HG03139 (cell line): ENCODE data around the gene ZNF562.
"Not testable (repeated sequence)": the region's sequence is repeated elsewhere in the genome, so short reads cannot be mapped to it uniquely, and the experiment has no call there.

ENCODE experiments used
- ATAC-seq: cut with Tn5 transposase; IDR thresholded peaks from one replicate; pipeline ENCODE4 v1.9.1; 2021; ENCODE audit not compliant: unreplicated experiment

Gene ZNF562

DNA sequence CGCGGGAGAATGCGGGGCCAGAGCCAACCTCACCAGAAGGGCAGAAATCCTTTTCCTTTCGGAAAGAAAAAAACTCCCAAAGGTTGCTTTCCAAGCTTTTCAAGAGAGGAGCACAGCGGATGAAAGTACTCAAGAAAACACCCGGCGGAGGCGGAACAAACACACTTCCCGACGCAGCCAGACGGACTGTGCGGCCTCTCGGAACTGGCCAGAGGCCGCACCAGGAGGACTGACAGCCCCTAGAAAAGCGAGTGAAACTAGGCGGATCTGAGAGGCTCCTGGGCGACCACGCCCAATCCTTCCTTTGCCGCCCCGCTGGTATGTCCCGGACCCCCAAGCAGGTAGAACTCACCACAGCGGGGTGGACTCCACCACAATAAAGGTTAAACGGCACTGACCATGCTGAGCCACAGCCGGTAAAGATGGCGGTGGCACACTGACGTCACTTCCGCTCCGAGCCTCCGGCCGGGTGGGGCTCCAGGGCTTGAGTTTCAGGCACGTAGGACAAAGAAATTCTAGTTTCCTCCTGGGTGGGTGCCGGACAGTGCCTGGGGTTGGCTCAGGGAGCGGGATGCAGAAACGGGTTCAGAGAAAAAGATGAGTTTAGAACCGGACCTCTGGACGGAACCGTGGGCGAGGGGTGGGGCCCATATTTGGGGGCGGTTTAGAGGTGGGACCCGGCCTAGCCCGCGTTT is at the start of gene ZNF562:
Gene ZNF562 (minus strand): TSS at position 438 of the 695 bp plus-strand sequence. CDS start 14,356 bp downstream, outside the sequence.
- peak; percentile 76 for ATAC-seq

DNA sequence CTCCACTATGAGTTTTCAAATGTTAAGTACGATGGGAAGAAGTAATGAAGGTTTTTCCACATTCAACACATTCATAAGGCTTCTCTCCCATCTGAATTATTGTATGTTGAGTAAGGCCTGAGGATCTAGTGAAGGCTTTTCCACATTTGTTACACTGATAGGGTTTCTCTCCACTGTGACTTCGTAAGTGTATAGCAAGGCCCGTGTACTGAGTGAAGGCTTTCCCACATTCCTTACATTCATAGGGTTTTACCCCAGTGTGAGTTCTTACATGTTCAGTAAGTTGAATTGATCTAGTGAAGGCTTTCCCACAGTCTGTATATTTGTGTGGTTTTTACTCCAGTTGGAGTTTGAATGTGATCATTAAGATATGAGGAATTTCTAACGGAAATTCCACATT is 49.3 kb upstream of the ZNF562 start:
- no peak for ATAC-seq

DNA sequence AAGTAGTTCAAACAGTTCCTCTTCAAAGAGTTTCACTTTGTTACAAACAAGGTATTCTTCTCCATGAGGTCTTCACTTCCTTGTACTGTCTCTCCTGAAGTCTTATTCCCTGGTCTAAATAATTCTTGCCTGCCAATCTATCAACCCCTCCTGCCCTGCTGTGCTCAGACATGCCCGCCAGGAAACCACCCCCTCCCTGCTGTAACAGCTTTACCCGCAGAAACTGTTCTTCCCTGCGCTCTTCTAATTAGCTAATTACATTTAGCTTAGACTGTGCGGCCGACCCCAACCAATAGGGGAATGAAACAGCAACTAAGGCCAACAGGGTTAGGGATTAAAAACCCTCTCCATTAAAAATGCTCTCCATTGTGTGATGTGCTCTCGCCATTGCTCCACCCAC is 47.0 kb upstream of the ZNF562 start:
- no peak for ATAC-seq

DNA sequence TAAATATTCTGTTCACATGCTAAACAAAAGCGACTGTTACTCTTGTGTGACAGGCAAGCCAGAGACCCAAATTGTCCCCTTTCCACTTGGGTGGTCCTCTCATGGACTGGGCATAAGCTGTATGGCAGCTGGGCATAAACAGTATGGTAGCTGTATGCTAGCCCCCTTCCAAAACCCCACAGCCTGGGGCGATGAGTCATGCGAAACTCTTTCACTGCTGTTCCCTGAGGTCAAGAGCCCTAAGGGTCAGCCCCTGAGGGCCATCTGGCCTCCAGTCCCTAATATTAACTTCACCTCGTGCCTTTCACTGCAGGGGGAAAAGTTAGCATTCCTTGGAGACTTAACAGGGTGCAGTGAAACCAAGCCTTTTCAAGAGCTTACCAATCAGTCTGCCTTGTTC is 45.6 kb upstream of the ZNF562 start:
- no peak for ATAC-seq

DNA sequence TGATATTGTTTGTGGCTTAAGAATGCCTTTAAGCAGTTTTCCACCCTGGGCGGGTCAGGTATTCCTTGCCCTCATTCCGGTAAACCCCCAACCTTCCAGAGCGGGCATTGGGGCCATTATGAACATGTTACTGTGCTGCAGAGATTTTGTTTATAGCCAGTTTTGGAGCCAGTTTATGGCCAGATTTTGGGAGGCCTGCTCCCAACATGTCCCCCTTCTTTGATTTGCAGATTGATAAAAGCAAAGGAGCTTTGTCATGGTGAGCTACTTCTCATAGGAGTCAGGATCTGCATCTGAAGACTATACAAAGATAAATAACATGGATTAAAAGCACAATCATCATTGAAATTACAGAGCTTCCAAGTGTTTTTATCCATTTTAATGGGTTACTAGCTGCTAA is 36.9 kb upstream of the ZNF562 start:
- ATAC-seq = no peak

DNA sequence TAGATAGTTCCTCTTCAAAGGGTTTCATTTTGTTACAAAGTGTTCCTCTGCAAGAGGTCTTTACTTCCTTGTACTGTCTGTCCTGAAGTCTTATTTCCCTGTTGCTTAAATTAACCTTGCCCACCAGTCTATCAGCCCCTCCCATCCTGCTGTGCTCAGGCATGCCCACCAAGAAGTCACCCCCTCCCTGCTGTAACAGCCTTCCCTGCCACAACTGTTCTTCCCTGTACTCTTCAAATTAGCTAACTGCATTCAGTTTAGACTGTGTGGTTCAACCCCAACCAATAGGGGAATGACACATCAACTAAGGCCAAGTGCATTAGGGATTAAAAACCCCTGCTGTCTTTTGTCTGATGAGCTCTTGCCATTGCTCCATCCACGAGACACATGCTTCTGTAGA is 34.4 kb upstream of the ZNF562 start:
- ATAC-seq = no peak

DNA sequence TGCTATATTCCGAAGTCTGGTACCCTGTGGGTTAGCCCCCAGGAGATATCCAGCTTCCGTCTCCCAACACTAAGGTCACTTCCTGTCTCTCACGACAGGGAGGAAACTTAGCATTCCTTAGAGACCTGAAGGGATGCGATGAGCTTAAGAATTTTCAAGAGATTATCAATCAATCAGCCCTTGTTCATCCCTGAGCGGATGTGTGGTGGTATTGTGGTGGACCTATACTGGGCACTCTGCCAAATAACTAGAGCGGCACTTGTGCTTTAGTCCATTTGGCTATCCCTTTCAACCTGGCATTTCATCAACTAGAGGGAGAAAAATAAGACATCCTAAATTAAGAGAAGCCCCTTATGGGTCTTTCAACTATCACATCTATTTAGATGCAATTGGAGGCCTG is 30.9 kb upstream of the ZNF562 start:
- ATAC-seq = no peak

DNA sequence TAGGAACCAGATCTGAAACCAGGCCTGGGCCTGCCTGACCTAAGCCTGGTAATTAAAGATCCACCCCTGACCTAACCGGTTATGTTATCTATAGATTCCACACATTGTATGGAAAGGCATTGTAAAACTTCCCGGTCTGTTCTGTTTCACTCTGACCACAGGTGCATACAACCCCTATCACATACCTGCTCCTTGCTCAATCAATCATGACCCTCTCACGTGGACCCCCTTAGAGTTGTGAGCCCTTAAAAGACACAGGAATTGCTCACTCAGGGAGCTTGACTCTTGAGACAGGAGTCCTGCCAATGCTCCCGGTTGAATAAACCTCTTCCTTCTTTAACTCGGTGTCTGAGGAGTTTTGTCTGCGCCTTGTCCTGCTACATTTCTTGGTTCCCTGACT is 27.3 kb upstream of the ZNF562 start:
- ATAC-seq = no peak

DNA sequence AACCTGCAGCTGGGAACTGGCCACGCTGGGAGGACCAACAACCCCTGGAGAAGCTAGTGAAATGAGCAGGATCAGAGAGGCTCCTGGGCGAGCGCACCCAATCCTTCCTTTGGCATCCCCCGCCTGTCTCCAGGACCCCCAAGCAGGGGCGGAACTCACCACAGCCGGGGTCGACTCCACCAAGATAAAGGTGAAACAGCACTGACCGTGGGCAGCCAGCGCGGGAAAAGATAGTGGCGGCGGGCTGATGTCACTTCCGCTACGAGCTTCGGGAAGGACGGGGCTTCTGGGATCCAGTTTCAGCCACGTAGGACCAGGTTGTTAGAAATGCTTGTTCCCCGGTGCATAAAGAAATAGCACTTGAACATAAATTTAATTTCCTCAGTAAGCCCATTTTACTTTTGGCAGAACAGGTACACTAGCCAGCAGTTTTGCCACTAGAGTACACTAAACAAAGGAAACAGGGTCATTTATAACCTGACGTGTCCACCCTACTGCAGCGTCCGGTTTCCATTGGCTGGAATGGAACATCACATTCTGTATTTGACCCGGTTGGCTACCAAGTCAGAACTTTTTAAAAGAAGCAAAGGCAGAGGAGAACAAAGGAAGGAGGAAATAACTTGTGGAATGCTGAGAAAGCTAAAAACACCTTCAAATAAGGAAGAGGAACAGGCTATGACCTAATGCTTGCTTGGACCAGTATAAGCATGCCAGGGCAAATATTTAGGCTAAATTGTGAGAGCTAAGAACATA is 25.5 kb upstream of the ZNF562 start:
- no peak for ATAC-seq

DNA sequence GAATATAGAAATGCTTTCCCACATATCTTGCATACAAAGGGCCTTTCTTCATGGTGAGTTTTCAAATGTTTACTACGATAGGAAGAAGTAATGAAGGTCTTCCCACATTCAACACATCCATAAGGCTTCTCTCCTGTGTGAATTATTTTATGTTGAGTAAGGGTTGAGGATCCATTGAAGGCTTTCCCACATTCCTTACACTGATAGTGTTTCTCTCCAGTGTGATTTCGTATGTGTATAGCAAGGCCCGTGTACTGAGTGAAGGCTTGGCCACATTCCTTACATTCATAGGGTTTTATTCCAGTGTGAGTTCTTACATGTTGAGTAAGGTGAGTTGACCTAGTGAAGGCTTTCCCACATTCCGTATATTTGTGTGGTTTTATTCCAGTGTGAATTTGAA is 15.4 kb upstream of the ZNF562 start:
- not testable (repeated sequence) for ATAC-seq

DNA sequence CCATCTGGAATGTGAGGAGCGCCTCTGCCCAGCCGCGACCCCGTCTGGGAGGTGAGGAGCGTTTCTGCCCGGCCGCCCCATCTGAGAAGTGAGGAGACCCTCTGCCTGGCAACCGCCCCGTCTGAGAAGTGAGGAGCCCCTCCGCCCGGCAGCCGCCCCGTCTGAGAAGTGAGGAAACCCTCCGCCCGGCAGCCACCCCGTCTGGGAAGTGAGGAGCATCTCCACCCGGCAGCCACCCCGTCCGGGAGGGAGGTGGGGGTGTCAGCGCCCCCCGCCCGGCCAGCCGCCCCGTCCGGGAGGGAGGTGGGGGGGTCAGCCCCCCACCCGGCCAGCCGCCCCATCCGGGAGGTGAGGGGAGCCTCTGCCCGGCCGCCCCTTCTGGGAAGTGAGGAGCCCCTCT is 5.1 kb upstream of the ZNF562 start:
- ATAC-seq = not testable (repeated sequence)

DNA sequence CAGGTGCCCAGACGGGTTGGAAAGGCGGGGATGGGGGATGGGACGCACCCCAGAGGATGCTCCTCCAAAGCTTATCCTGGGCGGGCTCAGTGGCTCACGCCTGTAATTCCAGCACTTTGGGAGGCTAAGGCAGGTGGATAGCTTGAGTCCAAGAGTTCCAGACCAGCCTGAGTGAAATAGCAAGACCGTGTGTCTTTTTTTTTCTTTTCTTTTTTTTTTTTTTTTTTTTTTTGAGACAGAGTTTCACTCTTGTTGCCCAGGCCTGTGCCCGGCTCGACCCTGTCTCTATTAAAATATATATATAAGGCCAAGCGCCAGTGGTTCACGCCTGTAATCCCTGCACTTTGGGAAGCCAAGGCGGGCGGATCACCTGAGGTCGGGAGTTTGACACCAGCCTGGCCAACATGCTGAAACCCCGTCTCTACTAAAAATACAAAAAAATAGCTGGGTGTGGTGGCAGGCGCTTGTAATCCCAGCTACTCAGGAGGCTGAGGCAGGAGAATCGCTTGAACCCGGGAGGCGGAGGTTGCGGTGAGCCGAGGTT is 530 bp upstream of the ZNF562 start:
- not testable (repeated sequence) for ATAC-seq

DNA sequence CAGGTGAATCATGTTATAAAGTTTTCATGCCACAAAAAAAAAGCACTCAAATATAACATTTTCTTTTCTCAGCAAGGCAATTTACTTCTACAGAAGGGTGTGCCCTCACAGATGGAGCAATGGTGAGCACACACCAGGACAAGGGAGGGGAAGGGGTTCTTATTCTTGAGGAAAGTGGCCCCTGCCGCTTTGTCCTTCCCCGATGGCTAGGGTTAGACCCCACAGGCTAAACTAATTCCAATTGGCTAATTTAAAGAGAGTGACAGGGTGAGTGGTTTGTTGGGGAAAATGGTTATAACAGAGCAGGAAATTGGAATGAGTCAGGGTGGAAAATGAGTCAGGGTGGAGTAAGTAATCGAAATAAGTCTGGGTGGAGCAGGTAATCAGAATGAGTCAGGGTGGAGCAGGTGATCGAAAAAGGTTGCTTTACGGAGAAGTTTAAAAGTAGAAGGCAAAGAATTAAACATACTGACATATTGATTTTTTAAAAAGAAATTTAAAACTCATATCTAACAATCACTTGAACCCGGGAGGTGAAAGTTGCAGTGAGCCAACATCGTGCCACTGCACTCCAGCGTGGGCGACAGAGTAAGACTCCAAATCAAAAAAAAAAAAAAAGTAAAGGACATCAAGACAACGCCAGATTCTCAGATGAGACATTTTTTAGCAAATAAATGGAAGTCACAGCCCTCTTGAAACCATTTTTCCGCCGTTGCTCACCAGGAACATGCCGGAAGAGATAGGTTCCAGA is 813 bp downstream of the ZNF562 start:
- no peak for ATAC-seq

DNA sequence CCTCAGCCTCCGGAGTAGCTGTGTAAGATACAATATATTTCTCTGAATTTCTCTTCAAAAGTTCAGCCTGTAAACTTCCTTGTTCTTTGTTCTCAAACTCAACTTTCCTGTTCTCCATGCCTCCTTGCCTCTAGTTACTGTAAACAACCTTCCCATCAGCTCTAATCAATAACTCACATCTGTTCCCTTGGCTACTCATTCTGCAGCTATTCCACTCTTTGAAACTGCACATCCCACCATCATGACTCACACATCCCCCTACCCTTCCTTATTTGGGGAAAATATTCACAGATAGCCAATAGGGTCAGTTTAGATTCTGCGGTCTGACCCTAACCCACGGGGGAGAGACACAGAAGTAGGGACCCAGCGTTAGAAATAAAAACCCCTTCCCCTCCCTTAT is 2.0 kb downstream of the ZNF562 start:
- ATAC-seq = no peak

DNA sequence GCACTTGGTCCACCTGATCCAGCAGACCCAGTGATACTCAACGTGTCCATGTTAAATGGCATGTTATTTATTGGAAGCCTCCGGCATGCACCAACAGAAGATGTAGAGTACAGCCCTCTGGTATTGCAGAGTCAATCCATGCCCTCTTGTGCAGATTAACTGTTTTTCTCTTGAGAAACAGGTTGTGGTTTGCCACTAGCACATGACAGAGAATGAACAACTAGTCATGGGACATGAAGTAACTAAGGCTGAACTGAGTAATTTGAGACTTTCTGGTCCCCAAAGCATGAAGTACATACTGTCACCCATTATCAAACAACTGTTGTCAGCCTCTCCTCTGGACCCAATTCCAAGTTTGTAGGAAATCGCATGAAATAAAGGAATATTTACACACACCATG is 3.2 kb downstream of the ZNF562 start:
- no peak for ATAC-seq

DNA sequence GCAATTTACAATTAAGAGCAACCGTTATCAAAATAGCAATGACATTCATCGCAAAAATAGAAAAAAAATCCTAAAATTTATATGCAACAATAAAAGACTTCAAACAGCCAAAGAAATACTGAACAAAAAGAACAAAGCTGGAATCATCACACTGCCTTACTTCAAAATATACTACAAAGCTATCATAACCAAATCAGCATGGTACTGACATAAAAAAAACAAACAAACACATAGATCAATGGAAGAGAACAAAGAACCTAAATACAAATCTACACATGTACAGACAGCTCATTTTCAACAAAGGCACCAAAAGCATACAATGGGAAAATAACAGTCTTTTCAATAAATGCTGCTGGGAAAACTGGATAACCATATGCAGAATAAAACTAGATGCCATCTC is 6.4 kb downstream of the ZNF562 start:
- no peak for ATAC-seq

DNA sequence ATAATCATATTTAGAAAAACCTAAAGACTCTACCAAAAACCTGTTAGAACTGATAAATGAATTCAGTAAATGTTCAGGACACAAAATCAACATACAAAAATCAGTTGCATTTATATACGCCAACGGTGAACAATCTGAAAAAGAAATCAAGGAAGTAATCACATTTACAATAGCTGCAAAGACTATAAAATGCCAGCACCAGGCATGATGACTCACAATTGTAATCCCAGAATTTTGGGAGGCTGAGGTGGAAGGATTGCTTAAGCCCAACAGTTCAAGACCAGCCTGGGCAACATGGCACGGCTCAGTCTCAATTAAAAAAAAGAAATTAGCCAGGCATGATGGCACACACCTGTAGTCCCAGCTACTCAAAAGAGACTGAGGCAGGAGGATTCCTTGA is 7.0 kb downstream of the ZNF562 start:
- no peak for ATAC-seq

DNA sequence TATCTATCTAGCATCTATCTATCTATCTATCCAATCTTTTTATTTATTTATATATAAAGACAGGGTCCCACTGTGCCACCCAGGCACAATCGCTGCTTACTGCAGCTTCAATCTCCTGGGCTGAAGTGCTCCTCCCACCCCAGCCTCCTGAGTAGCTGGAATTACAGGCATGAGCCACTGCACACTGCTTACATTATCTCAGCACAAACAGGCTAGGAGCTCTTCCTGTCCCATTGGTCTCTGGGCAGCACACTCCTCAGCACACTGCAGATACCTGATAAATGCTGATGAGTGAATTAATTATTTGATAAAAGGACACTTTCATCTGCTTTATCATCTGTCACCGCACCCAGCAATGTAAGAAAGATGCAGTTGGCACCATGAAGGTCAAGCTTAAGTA is 16.1 kb downstream of the ZNF562 start:
- no peak for ATAC-seq

DNA sequence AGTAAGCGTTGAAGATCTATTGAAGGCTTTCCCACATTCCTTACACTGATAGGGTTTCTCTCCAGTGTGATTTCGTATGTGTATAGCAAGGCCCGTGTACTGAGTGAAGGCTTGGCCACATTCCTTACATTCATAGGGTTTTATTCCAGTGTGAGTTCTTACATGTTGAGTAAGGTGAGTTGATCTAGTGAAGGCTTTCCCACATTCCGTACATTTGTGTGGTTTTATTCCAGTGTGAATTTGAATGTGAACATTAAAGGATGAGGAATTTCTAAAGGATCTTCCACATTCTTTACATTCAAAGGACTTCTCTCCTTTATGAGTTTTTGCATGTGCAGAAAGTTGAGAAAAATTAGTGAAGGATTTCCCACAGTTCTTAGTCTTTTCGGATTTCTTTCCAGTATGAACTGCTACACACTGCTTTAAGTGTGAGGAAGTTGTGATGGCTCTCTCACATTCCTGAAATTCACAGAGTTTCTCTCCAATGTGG is 21.8 kb downstream of the ZNF562 start:
- not testable (repeated sequence) for ATAC-seq

DNA sequence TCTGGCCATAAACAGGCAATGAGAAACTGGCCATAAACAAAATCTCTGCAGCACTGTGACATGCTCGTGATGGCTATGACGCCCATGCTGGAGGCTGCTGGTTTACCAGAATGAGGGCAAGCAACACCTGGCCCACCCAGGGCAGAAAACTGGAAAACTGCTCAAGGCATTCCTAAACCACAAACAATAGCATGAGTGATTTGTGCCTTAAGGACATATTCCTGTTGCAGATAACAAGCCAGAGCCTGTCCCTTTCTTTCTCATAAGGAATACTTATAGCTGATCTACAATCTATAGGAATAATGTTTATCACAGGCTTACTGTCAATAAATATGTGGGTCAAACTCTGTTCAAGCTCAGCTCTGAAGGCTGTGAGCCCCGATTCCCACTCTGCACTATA is 23.4 kb downstream of the ZNF562 start:
- ATAC-seq = not testable (repeated sequence)

DNA sequence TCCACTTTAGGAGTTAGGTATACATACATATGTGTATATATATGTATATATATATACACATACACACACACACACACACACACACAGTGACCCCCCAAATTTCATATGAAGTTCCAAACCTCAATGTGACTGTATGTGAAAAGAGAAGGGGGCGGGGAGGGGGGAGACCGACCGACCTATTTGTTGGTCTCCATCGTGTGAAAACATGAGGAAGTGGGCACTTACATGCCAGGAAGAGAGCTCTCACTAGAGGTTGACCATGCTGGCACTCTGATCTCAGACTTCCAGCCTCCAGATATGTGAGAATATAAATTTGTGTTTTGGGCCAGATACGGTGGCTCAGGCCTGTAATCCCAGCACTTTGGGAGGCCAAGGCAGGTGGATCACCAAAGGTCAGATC is 24.6 kb downstream of the ZNF562 start:
- no peak for ATAC-seq
